HCT116 (cell line): ENCODE measurements around the gene XG.

ENCODE experiments used
- CTCF ChIP-seq, 3 experiments: fragments of 200-600 bp in 1 of 3; sonication (generic) in 1 of 3; IDR thresholded peaks in 2 of 3; conservative IDR thresholded peaks in 1 of 3; 2 replicates each; pipeline ENCODE4 v1.5.1; 2012 to 2017; ENCODE audit warnings: low read depth in 2 of 3, low read length in 2 of 3, antibody characterized with exemption in 1 of 3, borderline replicate concordance in 1 of 3, control low read depth in 1 of 3, mild to moderate bottlenecking in 1 of 3, mixed read lengths in 1 of 3, mixed run types in 1 of 3, moderate library complexity in 1 of 3; ENCODE audit not compliant: insufficient read depth in 1 of 3
- EZH2phosphoT487 ChIP-seq: fragments of 200-600 bp; IDR thresholded peaks from 2 replicates; pipeline ENCODE4 v1.6.1; 2018; ENCODE audit warnings: antibody characterized with exemption, borderline replicate concordance
- REST ChIP-seq: IDR thresholded peaks from 2 replicates; pipeline ENCODE4 v1.6.1; 2012; ENCODE audit warnings: low read depth

- no peak for TF ChIP-seq CTCF (IDR thresholded peaks at IDR 0.05 in 2 of 3, conservative IDR thresholded peaks at IDR 0.05 in 1 of 3; ENCODE audit: borderline replicate concordance in 1 of 3, insufficient read depth in 1 of 3, low read depth in 2 of 3, low read length in 2 of 3)
- no peak for TF ChIP-seq EZH2phosphoT487
- no peak for TF ChIP-seq REST
Measured at GRCh38 chrX:2817036-2817435, 65.2 kb downstream of the XG start.
